Activated CD4-positive, alpha-beta T cell treated with anti-CD3 and anti-CD28 coated beads, Interleukin-2, amount 50 U/mL, for 16 hours (primary cell): ENCODE measurements around the gene CLDN20.
"Not testable (repeated sequence)": the region's sequence is repeated elsewhere in the genome, so short reads cannot be mapped to it uniquely, and the experiment has no call there.

ENCODE experiments used
- DNase-seq: peaks from one replicate; pipeline ENCODE4 v3.0.0-alpha.2; 2020

The CLDN20 gene

GRCh38 chr6:155271145-155271544 lies 7.3 kb downstream of the CLDN20 start:
- no peak for DNase-seq

- DNase-seq, result no peak
These were observed 8.8 kb downstream of the CLDN20 start for GRCh38 chr6:155272353-155273232.

GRCh38 chr6:155273431-155273830 lies 9.6 kb downstream of the CLDN20 start:
- DNase-seq, result no peak

- DNase-seq, result no peak
These were observed 10.3 kb downstream of the CLDN20 start for GRCh38 chr6:155274106-155274505.

GRCh38 chr6:155274533-155274932 lies 10.7 kb downstream of the CLDN20 start:
- DNase-seq, result no peak

GRCh38 chr6:155275808-155276480 lies 12.1 kb downstream of the CLDN20 start:
- no peak for DNase-seq

GRCh38 chr6:155276638-155277037 lies 12.8 kb downstream of the CLDN20 start:
- DNase-seq, result no peak

GRCh38 chr6:155278319-155279049 lies 14.7 kb downstream of the CLDN20 start:
- DNase-seq, result no peak

- DNase-seq, result peak; percentile 18
These were observed 21.0 kb downstream of the CLDN20 start for GRCh38 chr6:155284775-155285174.

GRCh38 chr6:155287762-155288161 lies 23.9 kb downstream of the CLDN20 start:
- no peak for DNase-seq

GRCh38 chr6:155290491-155290890 lies 26.7 kb downstream of the CLDN20 start:
- no peak for DNase-seq

GRCh38 chr6:155291291-155291690 lies 27.5 kb downstream of the CLDN20 start:
- no peak for DNase-seq

GRCh38 chr6:155292711-155293110 lies 28.9 kb downstream of the CLDN20 start:
- DNase-seq, result no peak

- DNase-seq, result no peak
These were observed 33.9 kb downstream of the CLDN20 start for GRCh38 chr6:155297669-155298068.

GRCh38 chr6:155301867-155302266 lies 38.1 kb downstream of the CLDN20 start:
- DNase-seq, result no peak

- DNase-seq, result no peak
These were observed 39.6 kb downstream of the CLDN20 start for GRCh38 chr6:155303361-155303870.

GRCh38 chr6:155306958-155307357 lies 43.1 kb downstream of the CLDN20 start:
- no peak for DNase-seq

- no peak for DNase-seq
These were observed 45.3 kb downstream of the CLDN20 start for GRCh38 chr6:155309150-155309549.

GRCh38 chr6:155310596-155310995 lies 46.8 kb downstream of the CLDN20 start:
- no peak for DNase-seq

GRCh38 chr6:155311086-155311485 lies 47.3 kb downstream of the CLDN20 start:
- no peak for DNase-seq

- DNase-seq, result no peak
These were observed 47.8 kb downstream of the CLDN20 start for GRCh38 chr6:155311583-155311982.

- DNase-seq, result not testable (repeated sequence)
These were observed 49.1 kb downstream of the CLDN20 start for GRCh38 chr6:155312950-155313349.

- peak; percentile 37 for DNase-seq
These were observed 49.8 kb downstream of the CLDN20 start for GRCh38 chr6:155313602-155314091.
